Stimulated activated CD8-positive, alpha-beta memory T cell treated with anti-CD3 and anti-CD28 coated beads, Interleukin-7, amount 100 ng/mL, for 1 hour (primary cell): ENCODE data around the gene LHX1.

Source experiments
- DNase-seq, 2 donors: peaks; one replicate each; pipeline ENCODE4 v3.0.0-alpha.2; 2020; ENCODE audit warnings: low read depth in 2 of 2

Gene LHX1

DNA sequence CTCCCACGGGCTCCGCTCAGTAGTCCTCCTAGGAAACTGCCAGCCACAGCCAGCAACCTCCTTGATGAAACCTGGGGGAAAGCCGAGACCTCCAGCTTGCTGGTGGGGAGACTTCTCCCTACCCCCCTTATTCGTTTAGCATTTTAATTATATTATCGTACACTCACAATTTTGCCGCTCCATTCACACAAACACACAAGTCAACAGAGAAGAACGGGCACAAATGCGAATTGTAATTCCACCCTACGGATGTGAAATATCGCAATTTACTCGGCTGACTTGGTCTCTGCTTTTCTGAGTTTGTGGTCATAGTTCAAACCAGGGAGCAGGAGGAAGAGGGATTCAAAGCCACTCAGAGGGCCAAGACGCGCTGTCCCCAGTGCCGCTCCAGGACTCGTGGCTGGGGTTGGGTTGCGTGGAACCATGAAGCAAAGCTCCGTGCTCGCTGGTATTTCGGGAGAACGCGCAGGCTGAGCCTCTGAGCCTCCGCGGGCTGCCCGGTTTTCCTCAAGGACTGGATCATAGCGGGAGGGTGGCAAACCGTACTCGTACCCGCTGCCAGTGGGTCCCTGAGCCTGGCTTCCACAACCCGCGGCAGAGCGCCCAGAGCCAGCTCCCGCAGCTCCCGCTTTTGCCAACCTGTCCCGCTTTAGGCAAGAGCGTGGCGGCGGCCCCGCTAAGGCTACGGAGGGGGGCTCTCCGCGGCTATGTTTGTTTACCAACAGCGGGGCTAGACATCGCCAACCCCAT is 2.0 kb downstream of the LHX1 start:
- no peak for DNase-seq

DNA sequence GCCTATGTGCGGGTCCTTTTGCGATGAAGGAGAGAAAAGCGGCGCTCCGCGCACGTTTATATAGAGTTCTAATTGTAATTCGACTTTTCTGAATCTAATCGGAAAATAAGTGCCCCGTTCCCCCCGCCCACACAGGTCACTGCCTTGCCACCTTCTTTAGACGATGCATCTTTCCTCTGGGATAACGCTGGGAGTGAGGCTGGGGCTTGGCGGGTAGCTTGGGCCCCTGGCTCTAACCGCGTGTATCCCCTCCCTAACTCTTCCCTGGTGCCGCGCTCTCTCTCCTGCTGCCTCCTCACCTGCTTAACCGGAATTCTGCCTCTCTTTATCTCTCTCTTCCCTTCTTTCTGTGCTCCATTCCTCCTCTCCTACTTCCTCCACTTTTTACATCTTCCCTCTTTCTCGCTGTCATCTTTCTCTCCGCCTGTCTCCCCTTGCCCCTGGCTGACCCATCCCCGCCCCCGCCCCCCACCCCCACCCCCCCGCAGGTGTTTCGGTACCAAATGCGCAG is 2.6 kb downstream of the LHX1 start:
- no peak for DNase-seq

- DNase-seq, result no peak
Observed at GRCh38 chr17:36940313-36941264, 3.3 kb downstream of the LHX1 start.

DNA sequence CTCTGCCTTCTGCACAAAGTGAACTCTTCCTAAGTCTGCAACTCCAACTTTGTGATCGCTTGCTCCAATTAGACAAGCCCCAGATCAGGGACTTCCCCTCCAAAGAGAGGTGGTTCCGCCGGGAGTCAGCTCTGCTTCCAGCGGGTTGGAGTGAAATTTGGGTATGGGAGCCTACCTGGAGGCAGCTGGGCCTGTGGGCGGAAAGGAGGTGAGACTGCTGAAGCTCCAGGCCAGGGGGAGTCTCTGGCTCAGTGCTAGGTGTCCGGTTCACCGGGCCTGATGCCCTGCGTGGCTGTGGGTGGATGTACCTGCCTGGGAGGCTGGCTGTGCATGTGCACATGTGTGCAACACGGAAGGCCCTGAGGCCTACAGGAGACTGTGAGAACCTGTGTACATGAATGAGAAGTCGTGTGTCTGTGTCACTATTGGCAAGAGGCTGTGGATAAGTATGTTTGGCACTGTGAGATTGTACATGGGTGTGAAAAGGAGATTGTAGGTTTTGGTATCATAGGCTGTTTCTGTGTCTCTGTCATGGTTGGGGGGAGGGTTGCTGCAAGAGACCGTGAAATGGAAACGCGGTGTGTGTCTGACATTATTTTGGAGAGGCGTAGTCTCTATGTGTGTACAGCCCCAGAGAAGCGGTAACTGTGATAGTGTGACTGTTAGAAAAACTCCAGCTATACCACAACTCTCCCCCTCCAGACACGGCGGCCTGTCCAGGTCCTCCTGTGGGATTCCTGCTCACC is 4.2 kb downstream of the LHX1 start:
- no peak for DNase-seq

- no peak for DNase-seq
Observed at GRCh38 chr17:36942019-36942599, 4.8 kb downstream of the LHX1 start.

GRCh38 chr17:36942631-36943125 is 5.4 kb downstream of the LHX1 start:
- no peak for DNase-seq

- DNase-seq, result no peak
Observed at GRCh38 chr17:36943250-36944191, 6.2 kb downstream of the LHX1 start.

GRCh38 chr17:36944553-36944952 is 7.3 kb downstream of the LHX1 start:
- DNase-seq, result no peak

DNA sequence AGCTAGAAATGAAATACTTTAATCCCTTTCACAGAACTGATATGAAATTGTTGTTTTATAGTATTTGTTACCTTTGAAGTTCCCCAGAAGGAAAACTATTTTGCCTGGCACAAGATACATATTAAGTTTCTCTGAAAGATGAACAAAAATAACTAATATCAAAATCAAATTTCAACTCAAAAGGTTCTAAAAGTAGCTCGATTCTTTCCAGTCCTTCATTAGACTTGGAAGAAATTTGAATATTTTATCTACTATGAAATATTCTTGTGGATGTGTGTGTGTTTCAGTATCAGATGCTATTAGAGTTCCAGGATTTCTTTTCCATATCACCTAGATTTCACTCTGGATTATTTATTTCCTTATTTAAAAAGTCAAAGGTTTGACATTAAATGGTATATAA is 7.9 kb downstream of the LHX1 start:
- no peak for DNase-seq

- DNase-seq, result no peak
Observed at GRCh38 chr17:36945959-36946725, 8.9 kb downstream of the LHX1 start.

GRCh38 chr17:36946726-36947091 is 9.4 kb downstream of the LHX1 start:
- no peak for DNase-seq

GRCh38 chr17:36947922-36948716 is 10.8 kb downstream of the LHX1 start:
- DNase-seq, result no peak

- peak; percentile 91 to 95 for DNase-seq
Observed at GRCh38 chr17:36948717-36949460, 11.6 kb downstream of the LHX1 start, which contains the start of gene AATF. Gene AATF (plus strand): TSS chr17:36948954. CDS start chr17:36949126, 172 bp downstream.

DNA sequence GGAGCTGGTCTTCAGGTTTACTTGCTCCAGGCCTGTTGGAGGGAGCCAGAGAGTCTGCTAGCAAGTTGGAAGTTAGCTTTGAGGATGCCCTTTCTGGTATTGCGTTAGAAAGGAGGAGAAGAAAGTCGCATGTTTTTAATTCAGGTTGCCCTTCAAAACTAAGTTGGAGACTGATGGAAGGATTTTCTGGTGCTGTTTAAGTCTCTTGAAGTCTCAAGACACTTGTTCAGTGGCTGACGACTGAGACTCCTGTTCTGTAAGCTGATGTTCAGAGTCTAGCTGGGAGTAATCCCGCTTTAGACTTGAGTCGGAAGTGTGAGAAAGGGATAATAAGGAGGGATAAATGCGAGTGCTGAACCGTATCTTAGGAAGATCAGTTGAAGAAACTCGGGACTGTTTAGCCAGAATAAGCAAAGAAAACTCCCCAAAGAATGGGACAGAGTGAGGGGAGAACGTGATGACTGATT is 12.2 kb downstream of the LHX1 start:
- DNase-seq, result no peak

DNA sequence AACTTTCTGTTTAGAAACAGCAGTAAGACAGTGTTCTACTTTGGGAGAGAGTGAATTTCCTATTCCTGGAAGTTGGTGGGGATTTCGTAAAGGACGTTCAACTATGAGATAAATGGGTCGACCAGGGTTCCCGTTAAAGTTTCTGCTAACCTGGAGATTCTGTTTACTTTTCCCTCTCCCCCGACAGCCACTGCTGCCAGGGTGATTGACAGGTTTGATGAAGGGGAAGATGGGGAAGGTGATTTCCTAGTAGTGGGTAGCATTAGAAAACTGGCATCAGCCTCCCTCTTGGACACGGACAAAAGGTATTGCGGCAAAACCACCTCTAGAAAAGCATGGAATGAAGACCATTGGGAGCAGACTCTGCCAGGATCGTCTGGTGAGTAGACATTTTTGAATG is 12.8 kb downstream of the LHX1 start:
- DNase-seq, result no peak

DNA sequence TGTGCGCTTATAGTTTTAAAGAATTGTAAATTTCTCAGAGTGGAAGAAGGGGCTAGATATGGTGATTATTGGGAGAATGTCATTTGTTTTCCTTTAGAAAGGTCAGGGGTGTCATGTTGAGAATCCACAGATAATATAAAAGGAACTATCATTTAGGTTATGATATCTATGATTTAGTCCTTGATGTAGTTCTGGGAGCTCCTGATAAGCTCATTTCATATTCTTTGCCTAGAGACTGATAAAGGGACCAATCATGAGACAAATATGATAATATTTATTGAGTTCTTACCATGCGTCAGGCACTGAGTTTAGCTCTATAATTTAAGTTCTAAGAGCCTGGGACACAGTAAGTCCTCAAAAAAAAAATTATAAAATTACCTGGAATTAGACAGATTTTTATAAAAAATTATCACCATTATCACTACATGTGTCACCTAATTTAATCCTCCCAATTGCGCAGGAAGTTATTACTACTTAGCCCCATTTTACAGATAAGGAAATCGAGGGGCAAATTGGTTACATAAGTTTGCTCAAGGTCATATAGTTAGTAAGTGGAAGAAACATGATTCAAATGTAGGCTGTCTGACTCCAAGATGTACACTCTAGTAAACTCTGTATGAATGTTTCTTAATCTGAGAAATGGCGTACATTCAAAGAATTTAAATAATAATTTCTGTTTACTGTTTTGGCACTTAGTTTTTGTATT is 14.0 kb downstream of the LHX1 start:
- no peak for DNase-seq

- DNase-seq, result no peak
Observed at GRCh38 chr17:36971508-36971907, 34.2 kb downstream of the LHX1 start.
